B cell (primary cell): ENCODE data around the gene WDR90. TPM values are rescaled to one million over a fixed set of nuclear protein-coding genes. Genes with fewer than 3 reads are reported as not detected.
A peak's percentile ranks its signal among the peaks of the same experiment; 100 is the strongest.

Source experiments
- ATAC-seq: fragments of 200-7000 bp; cut with Tn5 transposase; one replicate; pipeline ENCODE4 v1.10.0; 2021; ENCODE audit warnings: low read depth, mild to moderate bottlenecking, moderate number of reproducible peaks, moderate library complexity
- CTCF ChIA-PET: fragments of 350-600 bp; sonication (Branson Sonifier 250); formaldehyde crosslinking; loops from one replicate; lab custom pipeline; 2021; ENCODE audit warnings: antibody characterized with exemption, inconsistent platforms; lab: Charles Lee
- POLR2A ChIA-PET: fragments of 350-600 bp; sonication (Branson Sonifier 250); formaldehyde crosslinking; loops from one replicate; lab custom pipeline; 2021; ENCODE audit warnings: antibody characterized with exemption; lab: Charles Lee
- DNase-seq: peaks from one replicate; pipeline ENCODE4 v3.0.0; 2013
- H2AFZ ChIP-seq: 2 replicates; pipeline ENCODE4 v1.6.1; 2012; ENCODE audit warnings: mild to moderate bottlenecking, low read depth, low read length; ENCODE audit not compliant: insufficient read depth, poor library complexity, severe bottlenecking
- H3K27ac ChIP-seq, 2 donors: 1 replicate in 1 of 2; 2 replicates in 1 of 2; pipeline ENCODE4 v1.5.1; 2012 to 2013; ENCODE audit warnings: low read length in 2 of 2, mild to moderate bottlenecking in 2 of 2, moderate library complexity in 1 of 2
- H3K27me3 ChIP-seq, 4 experiments: fragments of 200-600 bp in 1 of 4; sonication (generic) in 1 of 4; replicated peaks in 1 of 4; 1 replicate in 2 of 4; 2 replicates in 2 of 4; pipeline versions ENCODE4 v1.6.1 to v1.7.0; 2013 to 2016; ENCODE audit warnings: low read length in 3 of 4, mild to moderate bottlenecking in 2 of 4, mixed read lengths in 1 of 4, moderate library complexity in 1 of 4; ENCODE audit not compliant: insufficient read depth in 4 of 4, control insufficient read depth in 3 of 4; ENCODE audit errors: control extremely low read depth in 1 of 4
- H3K36me3 ChIP-seq, 2 experiments: replicated peaks in 1 of 2; 1 replicate in 1 of 2; 2 replicates in 1 of 2; pipeline versions ENCODE4 v1.6.1 to v1.7.1; 2013; ENCODE audit warnings: low read length in 1 of 2; ENCODE audit not compliant: insufficient read depth in 2 of 2, control insufficient read depth in 1 of 2; ENCODE audit errors: control extremely low read depth in 1 of 2, extremely low read depth in 1 of 2
- H3K4me1 ChIP-seq, 2 donors: fragments of 200-600 bp in 1 of 2; sonication (generic) in 1 of 2; 1 replicate in 1 of 2; 2 replicates in 1 of 2; pipeline versions ENCODE4 v1.5.1 to v1.6.1; 2013 to 2017; ENCODE audit warnings: low read length in 2 of 2; ENCODE audit not compliant: control insufficient read depth in 2 of 2, insufficient read depth in 2 of 2
- H3K4me2 ChIP-seq: replicated peaks from 2 replicates; pipeline ENCODE3; 2012; ENCODE audit warnings: mild to moderate bottlenecking, low read depth, low read length; ENCODE audit not compliant: poor library complexity, severe bottlenecking
- H3K4me3 ChIP-seq, 5 experiments: fragments of 200-600 bp in 1 of 5; sonication (generic) in 1 of 5; 1 replicate in 3 of 5; 2 replicates in 2 of 5; pipeline versions ENCODE4 v1.5.1 to v1.7.0; 2011 to 2016; ENCODE audit warnings: low read length in 4 of 5, mild to moderate bottlenecking in 4 of 5, low read depth in 2 of 5, control low read depth in 1 of 5, moderate library complexity in 1 of 5; ENCODE audit not compliant: insufficient read depth in 1 of 5; ENCODE audit errors: control extremely low read depth in 1 of 5, extremely low read depth in 1 of 5
- H3K79me2 ChIP-seq: fragments of 200-600 bp; sonication (generic); one replicate; pipeline ENCODE4 v1.6.0; 2016; ENCODE audit warnings: low read length; ENCODE audit not compliant: control insufficient read depth, insufficient read depth
- H3K9ac ChIP-seq: fragments of 200-600 bp; sonication (generic); 2 replicates; pipeline ENCODE4 v1.6.1; 2017; ENCODE audit warnings: mild to moderate bottlenecking, low read length, moderate library complexity
- H3K9me3 ChIP-seq, 3 donors: one replicate each; pipeline versions ENCODE4 v1.6.1 to v1.7.1; 2013; ENCODE audit warnings: low read length in 2 of 3; ENCODE audit not compliant: control insufficient read depth in 2 of 3, insufficient read depth in 1 of 3; ENCODE audit errors: control extremely low read depth in 1 of 3
- H4K20me1 ChIP-seq: 2 replicates; pipeline ENCODE4 v1.6.0; 2012; ENCODE audit warnings: mild to moderate bottlenecking, low read length; ENCODE audit not compliant: insufficient read depth, control insufficient read depth, poor library complexity, severe bottlenecking
- H3K27ac Mint-ChIP-seq: one replicate; pipeline ENCODE4 v1.8.0; 2021; ENCODE audit warnings: mixed read lengths
- H3K27me3 Mint-ChIP-seq: one replicate; pipeline ENCODE4 v1.8.0; 2021; ENCODE audit warnings: mixed read lengths
- H3K4me1 Mint-ChIP-seq: one replicate; pipeline ENCODE4 v1.8.0; 2021; ENCODE audit warnings: mixed read lengths
- H3K4me3 Mint-ChIP-seq: one replicate; pipeline ENCODE4 v1.8.0; 2021; ENCODE audit warnings: mixed read lengths
- H3K9me3 Mint-ChIP-seq: one replicate; pipeline ENCODE4 v1.8.0; 2022; ENCODE audit warnings: mixed read lengths; ENCODE audit not compliant: insufficient read depth
- CTCF ChIP-seq: fragments of 200-600 bp; IDR thresholded peaks from one replicate; pipeline ENCODE4 v1.8.0; 2022; ENCODE audit warnings: antibody characterized with exemption, mild to moderate bottlenecking
- EZH2 ChIP-seq: IDR thresholded peaks from 2 replicates; pipeline ENCODE4 v1.6.1; 2012; ENCODE audit warnings: borderline replicate concordance, low read depth, mild to moderate bottlenecking, moderate library complexity, low read length; ENCODE audit not compliant: insufficient read depth, poor library complexity, severe bottlenecking
- WGBS: methylation state at CpG from one replicate; pipeline ENCODE4 v1.1.5; 2013; ENCODE audit warnings: missing lambda C conversion rate; ENCODE audit not compliant: insufficient coverage; 5-methylcytosine and 5-hydroxymethylcytosine counted together
- intact Hi-C: fragments of 100-400 bp; cut with micrococcal nuclease; formaldehyde crosslinking; loops from one replicate; pipeline ENCODE4 v1.10.0; 2022
- polyA plus RNA-seq: library from polyadenylated mRNA; depleted of rRNA; stranded (reverse); fragments of >200 nt; gene quantifications from 2 replicates; pipeline ENCODE4 v1.2.3, GENCODE V29; 2012
- total RNA-seq, 2 donors: library from RNA; stranded (reverse); fragments of 120-200 nt in 1 of 2; gene quantifications; 1 replicate in 1 of 2; 2 replicates in 1 of 2; pipeline versions ENCODE4 v1.2.3 to v1.2.4, GENCODE V29; 2013 to 2022

Gene WDR90
- total and polyA plus RNA-seq, 2 donors (not counting 1 experiment from before 2014, with no cell fraction given) = 23.1 to 34.7 TPM

DNA sequence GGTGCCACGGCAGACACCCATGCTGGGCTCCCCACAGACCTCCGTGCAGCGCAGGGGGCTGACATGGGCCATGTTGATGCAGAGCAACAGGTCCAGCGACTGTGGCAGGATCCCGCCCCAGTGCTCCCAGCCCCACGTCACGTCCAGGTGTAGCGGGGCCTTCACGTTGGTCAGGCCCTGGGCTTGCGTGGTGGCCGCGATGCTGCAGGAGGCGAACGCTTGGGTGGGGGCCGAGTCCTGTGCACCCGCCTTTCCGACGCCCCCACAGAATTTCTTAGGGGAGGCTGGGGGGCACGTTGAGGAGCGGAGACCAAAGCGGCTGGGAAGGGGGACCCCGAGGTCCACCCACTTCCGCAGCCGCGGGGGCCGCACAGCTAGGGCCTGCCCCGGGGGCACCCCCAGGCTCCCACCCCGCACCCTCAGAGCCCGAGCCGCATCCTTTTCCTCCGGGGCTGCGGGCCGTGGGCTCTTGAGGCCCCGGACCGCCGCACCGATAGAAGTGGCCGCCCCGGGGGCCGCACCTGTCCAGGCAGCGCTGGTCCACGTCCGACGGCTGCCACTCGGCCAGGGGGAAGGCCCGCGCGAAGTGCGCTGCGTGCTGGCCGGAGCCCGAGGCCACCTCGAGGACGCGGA is 13.5 kb upstream of the WDR90 start:
- POLR2A ChIA-PET = interaction anchor here (0.7 to 1.8 kb wide), 7 partner anchors 12 to 235 kb away, joined by 3 to 6 read pairs (median 3); partner anchors contain the start of genes NHLRC4, PIGQ and RAB40C
- H3K27ac Mint-ChIP-seq = no peak overlapping the region
- intact Hi-C loops = loop anchor here (1.0 kb wide), 4 partner anchors 14 to 46 kb away; partner anchors contain the start of genes RHOT2 and WDR90

More for the DNA sequence above, 13.5 kb upstream of the WDR90 start:
- CTCF ChIA-PET = interaction anchor here (0.7 to 1.6 kb wide), 8 partner anchors 12 to 57 kb away, joined by 3 to 6 read pairs (median 4); partner anchors contain the start of gene WDR90
- peak overlapping the region in 1 of 2 donors; percentile 83 for H3K27ac ChIP-seq
- H3K9me3 ChIP-seq = no peaks in the 10 kb centered on the region
- peak overlapping the region; percentile 91 for H3K9ac ChIP-seq
- 4% methylated on average over 52 of the region's 55 CpGs for WGBS
- peaks cover 13% of the 10 kb centered on the region for H4K20me1 ChIP-seq
- H2AFZ ChIP-seq = peak overlapping the region; percentile 83
- ATAC-seq = no peak
- H3K79me2 ChIP-seq = peaks cover 10% of the 10 kb centered on the region
- no peak for DNase-seq
- no peak for TF ChIP-seq EZH2
- TF ChIP-seq CTCF = no peak
- H3K4me2 ChIP-seq = peak overlapping the region; percentile 94
- Mint-ChIP-seq H3K4me3 (peak overlapping the region; percentile 98), H3K9me3 (no peaks in the 10 kb centered on the region), H3K4me1 (peaks cover 23% of the 10 kb centered on the region), H3K27me3 (no peaks in the 10 kb centered on the region)
- no peaks in the 10 kb centered on the region for H3K27me3 ChIP-seq
- peaks cover 10 to 35% of the 10 kb centered on the region in 2 donors for H3K4me1 ChIP-seq
- peak overlapping the region; percentile 27 to 95 (median 85) for H3K4me3 ChIP-seq
- H3K36me3 ChIP-seq = peaks cover 0 to 3% of the 10 kb centered on the region in 2 experiments
